Measurements from ENCODE around the gene RCOR1.

- TF ChIP-seq CTCF (IDR thresholded peaks at IDR 0.05; ENCODE audit: poor library complexity, severe bottlenecking) (no peak), POLR2AphosphoS5 (IDR thresholded peaks at IDR 0.05) (no peak), RAD21 (conservative IDR thresholded peaks at IDR 0.05) (no peak), TAF1 (IDR thresholded peaks at IDR 0.05; ENCODE audit: low read depth) (no peak), EZH2 (IDR thresholded peaks at IDR 0.05; ENCODE audit: borderline replicate concordance, insufficient read depth, low read length, poor library complexity, severe bottlenecking) (no peak), SMC3 (conservative IDR thresholded peaks at IDR 0.05; ENCODE audit: poor library complexity) (no peak), REST (IDR thresholded peaks at IDR 0.05; ENCODE audit: borderline replicate concordance) (no peak)
Observed at GRCh38 chr14:102751088-102751487, 158.6 kb downstream of the RCOR1 start.

Measured in neural cell (in vitro differentiated cells).